ENCODE results near the gene NPM1. TPM values are rescaled to one million over a fixed set of nuclear protein-coding genes. Genes with fewer than 3 reads are reported as not detected.
"Not testable (repeated sequence)": the region's sequence is repeated elsewhere in the genome, so short reads cannot be mapped to it uniquely, and the experiment has no call there.

NPM1 gene
- total RNA-seq = 100 to 1,000 TPM; 500 to 508 TPM
- long read RNA-seq, donor 1, transcript NPM1-203 (10 exons, 1,598 nt) = minor isoform, 11 of 123 reads
- long read RNA-seq, donor 1, transcript NPM1-201 (11 exons, 1,758 nt) = major isoform, 104 of 123 reads
- long read RNA-seq, donor 1, partial matches to known transcripts = 2 of 123 reads
- long read RNA-seq, donor 1, other reads (novel, unspliced or antisense) = 5 of 123 reads
- long read RNA-seq, donor 2, transcript NPM1-203 (10 exons, 1,598 nt) = minor isoform, 99 of 1,577 reads
- long read RNA-seq, donor 2, transcript NPM1-202 (10 exons, 1,237 nt) = minor isoform, 23 of 1,577 reads
- long read RNA-seq, donor 2, transcript NPM1-201 (11 exons, 1,758 nt) = major isoform, 1,389 of 1,577 reads
- long read RNA-seq, donor 2, partial matches to known transcripts = 13 of 1,577 reads
- long read RNA-seq, donor 2, other reads (novel, unspliced or antisense) = 53 of 1,577 reads

GRCh38 chr5:171387345-171387969 lies at the start of gene NPM1:
NPM1 (plus strand) TSS chr5:171387849; CDS start chr5:171387949, 100 bp downstream.
- peak; percentile 99 for DNase-seq (ENCODE audit: low spot score)
- intact Hi-C loops (cut with DNase I) = no loop called here

- no peak for DNase-seq (ENCODE audit: low spot score)
- intact Hi-C loops (cut with DNase I) = no loop called here
These were observed 47.6 kb upstream of the NPM1 start for GRCh38 chr5:171340042-171340441.

GRCh38 chr5:171340491-171340890 lies 47.2 kb upstream of the NPM1 start:
- no peak for DNase-seq (ENCODE audit: low spot score)
- intact Hi-C loops (cut with DNase I) = no loop called here

- intact Hi-C loops (cut with DNase I) = no loop called here
- DNase-seq (ENCODE audit: low spot score) = no peak
These were observed 45.1 kb upstream of the NPM1 start for GRCh38 chr5:171342362-171343111.

- no peak for DNase-seq (ENCODE audit: low spot score)
- intact Hi-C loops (cut with DNase I) = no loop called here
These were observed 42.6 kb upstream of the NPM1 start for GRCh38 chr5:171344936-171345608.

- no peak for DNase-seq (ENCODE audit: low spot score)
- intact Hi-C loops (cut with DNase I) = no loop called here
These were observed 36.0 kb upstream of the NPM1 start for GRCh38 chr5:171351536-171352073.

- no peak for DNase-seq (ENCODE audit: low spot score)
- intact Hi-C loops (cut with DNase I) = no loop called here
These were observed 32.3 kb upstream of the NPM1 start for GRCh38 chr5:171355302-171355724.

- no peak for DNase-seq (ENCODE audit: low spot score)
- intact Hi-C loops (cut with DNase I) = no loop called here
These were observed 29.8 kb upstream of the NPM1 start for GRCh38 chr5:171357843-171358242.

- DNase-seq (ENCODE audit: low spot score); intact Hi-C loops (cut with DNase I): not testable (repeated sequence)
These were observed 26.5 kb upstream of the NPM1 start for GRCh38 chr5:171361151-171361550.

GRCh38 chr5:171363249-171363648 lies 24.4 kb upstream of the NPM1 start:
- intact Hi-C loops (cut with DNase I) = not testable (repeated sequence)
- peak; percentile 5 for DNase-seq (ENCODE audit: low spot score)

GRCh38 chr5:171363846-171364245 lies 23.8 kb upstream of the NPM1 start:
- intact Hi-C loops (cut with DNase I) = no loop called here
- no peak for DNase-seq (ENCODE audit: low spot score)

GRCh38 chr5:171365351-171365750 lies 22.3 kb upstream of the NPM1 start:
- intact Hi-C loops (cut with DNase I) = no loop called here
- DNase-seq (ENCODE audit: low spot score) = peak; percentile 19

- peak; percentile 57 for DNase-seq (ENCODE audit: low spot score)
- intact Hi-C loops (cut with DNase I) = no loop called here
These were observed 21.0 kb upstream of the NPM1 start for GRCh38 chr5:171366645-171367044.

- intact Hi-C loops (cut with DNase I) = no loop called here
- peak; percentile 62 for DNase-seq (ENCODE audit: low spot score)
These were observed 20.0 kb upstream of the NPM1 start for GRCh38 chr5:171367424-171368370.

GRCh38 chr5:171369056-171369455 lies 18.6 kb upstream of the NPM1 start:
- DNase-seq (ENCODE audit: low spot score) = no peak
- intact Hi-C loops (cut with DNase I) = no loop called here

- intact Hi-C loops (cut with DNase I) = no loop called here
- peak; percentile 31 for DNase-seq (ENCODE audit: low spot score)
These were observed 17.8 kb upstream of the NPM1 start for GRCh38 chr5:171369898-171370297.

- intact Hi-C loops (cut with DNase I); DNase-seq (ENCODE audit: low spot score): not testable (repeated sequence)
These were observed 16.8 kb upstream of the NPM1 start for GRCh38 chr5:171370881-171371280.

- intact Hi-C loops (cut with DNase I) = no loop called here
- DNase-seq (ENCODE audit: low spot score) = peak; percentile 71
These were observed 16.3 kb upstream of the NPM1 start for GRCh38 chr5:171371326-171371725.

Data from posterior vena cava (tissue), 2 donors.